SK-N-SH treated with all-trans-retinoic acid at 6 μM for 48 hours (cell line): ENCODE results near the gene CDC42EP1.

ENCODE experiments used
- ARNTL ChIP-seq: fragments of 450-650 bp; formaldehyde crosslinking; IDR thresholded peaks from 2 replicates; pipeline ENCODE4 v1.5.0; 2020; ENCODE audit warnings: low read depth, mild to moderate bottlenecking, moderate library complexity, borderline replicate concordance
- BACH2 ChIP-seq: fragments of 250-450 bp; sonication (Bioruptor Pico); IDR thresholded peaks from 2 replicates; pipeline ENCODE4 v1.9.0; 2021; ENCODE audit warnings: mild to moderate bottlenecking, borderline replicate concordance
- CREB5 ChIP-seq: fragments of 250-450 bp; sonication (Bioruptor Pico); IDR thresholded peaks from 2 replicates; pipeline ENCODE4 v1.5.1; 2020; ENCODE audit warnings: low read depth, mild to moderate bottlenecking, moderate library complexity
- PATZ1 ChIP-seq: fragments of 250-450 bp; sonication (Bioruptor Pico); IDR thresholded peaks from 2 replicates; pipeline ENCODE4 v1.8.0; 2020; ENCODE audit warnings: mild to moderate bottlenecking, moderate library complexity, borderline replicate concordance
- PPARA ChIP-seq: fragments of 250-450 bp; sonication (Bioruptor Pico); IDR thresholded peaks from 2 replicates; pipeline ENCODE4 v1.5.0; 2020; ENCODE audit warnings: mild to moderate bottlenecking, borderline replicate concordance
- RARB ChIP-seq: fragments of 250-450 bp; sonication (Bioruptor Pico); IDR thresholded peaks from 2 replicates; pipeline ENCODE4 v1.8.0; 2021; ENCODE audit warnings: mild to moderate bottlenecking, moderate library complexity
- SNAI2 ChIP-seq: fragments of 250-450 bp; sonication (Bioruptor Pico); IDR thresholded peaks from 2 replicates; pipeline ENCODE4 v1.5.0; 2020; ENCODE audit warnings: mild to moderate bottlenecking, moderate library complexity
- TSHZ2 ChIP-seq: fragments of 250-450 bp; sonication (Bioruptor Pico); IDR thresholded peaks from 2 replicates; pipeline ENCODE4 v1.5.0; 2020; ENCODE audit warnings: mild to moderate bottlenecking, moderate library complexity
- ZC3H10 ChIP-seq: fragments of 250-450 bp; sonication (Bioruptor Pico); IDR thresholded peaks from 2 replicates; pipeline ENCODE4 v1.5.1; 2021; ENCODE audit warnings: mild to moderate bottlenecking, moderate library complexity
- ZFP3 ChIP-seq: fragments of 250-450 bp; sonication (Bioruptor Pico); IDR thresholded peaks from 2 replicates; pipeline ENCODE4 v1.5.0; 2020; ENCODE audit warnings: mild to moderate bottlenecking, moderate library complexity
- ZNF565 ChIP-seq: fragments of 450-650 bp; formaldehyde crosslinking; conservative IDR thresholded peaks from 2 replicates; pipeline ENCODE4 v1.5.0; 2020; ENCODE audit warnings: low read depth, mild to moderate bottlenecking, moderate library complexity
- ZNF70 ChIP-seq: fragments of 450-650 bp; formaldehyde crosslinking; IDR thresholded peaks from 2 replicates; pipeline ENCODE4 v1.5.0; 2020; ENCODE audit warnings: mild to moderate bottlenecking, moderate library complexity
- ZNF8 ChIP-seq: fragments of 450-650 bp; formaldehyde crosslinking; IDR thresholded peaks from 2 replicates; pipeline ENCODE4 v1.5.0; 2020; ENCODE audit warnings: mild to moderate bottlenecking, moderate library complexity
- TF ChIP-seq, protein P1 (sequence below): fragments of 250-450 bp; sonication (Bioruptor Pico); IDR thresholded peaks from 2 replicates; pipeline ENCODE4 v1.5.1; 2021; ENCODE audit warnings: mild to moderate bottlenecking, moderate library complexity

GRCh38 chr22:37607010-37607934, 47.0 kb downstream of the CDC42EP1 start:
- TF ChIP-seq RARB (no peak), BACH2 (CRISPR knock-in tag) (no peak), ZNF8 (CRISPR knock-in tag) (no peak), PPARA (CRISPR knock-in tag) (no peak), CREB5 (CRISPR knock-in tag) (no peak), ZNF565 (no peak), PATZ1 (CRISPR knock-in tag) (no peak), TSHZ2 (no peak), ZC3H10 (CRISPR knock-in tag) (no peak), SNAI2 (no peak), ZNF70 (CRISPR knock-in tag) (no peak), ARNTL (CRISPR knock-in tag) (no peak), ZFP3 (CRISPR knock-in tag) (no peak)
- TF ChIP-seq, protein P1, sequence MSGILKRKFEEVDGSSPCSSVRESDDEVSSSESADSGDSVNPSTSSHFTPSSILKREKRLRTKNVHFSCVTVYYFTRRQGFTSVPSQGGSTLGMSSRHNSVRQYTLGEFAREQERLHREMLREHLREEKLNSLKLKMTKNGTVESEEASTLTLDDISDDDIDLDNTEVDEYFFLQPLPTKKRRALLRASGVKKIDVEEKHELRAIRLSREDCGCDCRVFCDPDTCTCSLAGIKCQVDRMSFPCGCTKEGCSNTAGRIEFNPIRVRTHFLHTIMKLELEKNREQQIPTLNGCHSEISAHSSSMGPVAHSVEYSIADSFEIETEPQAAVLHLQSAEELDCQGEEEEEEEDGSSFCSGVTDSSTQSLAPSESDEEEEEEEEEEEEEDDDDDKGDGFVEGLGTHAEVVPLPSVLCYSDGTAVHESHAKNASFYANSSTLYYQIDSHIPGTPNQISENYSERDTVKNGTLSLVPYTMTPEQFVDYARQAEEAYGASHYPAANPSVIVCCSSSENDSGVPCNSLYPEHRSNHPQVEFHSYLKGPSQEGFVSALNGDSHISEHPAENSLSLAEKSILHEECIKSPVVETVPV (CRISPR knock-in tag), result no peak
